Osteoblast (primary cell): ENCODE results near the gene IL10. TPM values are rescaled to one million over a fixed set of nuclear protein-coding genes. Genes with fewer than 3 reads are reported as not detected.
A peak's percentile ranks its signal among the peaks of the same experiment; 100 is the strongest.

Experiments used
- DNase-seq: peaks from one replicate; pipeline ENCODE4 v3.0.0; 2011; ENCODE audit warnings: low spot score, mixed read lengths; ENCODE audit not compliant: insufficient read length; ENCODE audit errors: missing footprints
- H2AFZ ChIP-seq: 2 replicates; pipeline ENCODE4 v1.6.0; 2011; ENCODE audit warnings: mild to moderate bottlenecking, low read length
- H3K27ac ChIP-seq: 2 replicates; pipeline ENCODE4 v1.5.1; 2011; ENCODE audit warnings: mild to moderate bottlenecking, low read depth, low read length, moderate library complexity
- H3K27me3 ChIP-seq: 2 replicates; pipeline ENCODE4 v1.6.0; 2012; ENCODE audit warnings: mild to moderate bottlenecking, control low read depth, inconsistent platforms, low read length, moderate library complexity; ENCODE audit not compliant: insufficient read depth
- H3K36me3 ChIP-seq: 2 replicates; pipeline ENCODE4 v1.5.1; 2011; ENCODE audit warnings: mild to moderate bottlenecking, low read length, control low read depth, moderate library complexity; ENCODE audit not compliant: insufficient read depth
- H3K4me1 ChIP-seq: 2 replicates; pipeline ENCODE4 v1.5.1; 2011; ENCODE audit warnings: mild to moderate bottlenecking, low read length, control low read depth, moderate library complexity; ENCODE audit not compliant: insufficient read depth
- H3K4me2 ChIP-seq: 2 replicates; pipeline ENCODE4 v1.6.0; 2011; ENCODE audit warnings: mild to moderate bottlenecking, low read length; ENCODE audit not compliant: insufficient read depth
- H3K4me3 ChIP-seq: fragments of 200-600 bp; sonication (generic); 3 replicates; pipeline ENCODE4 v1.5.1; 2012; ENCODE audit warnings: mild to moderate bottlenecking, low read length, inconsistent platforms; ENCODE audit not compliant: insufficient read depth
- H3K79me2 ChIP-seq: 2 replicates; pipeline ENCODE4 v1.6.0; 2012; ENCODE audit warnings: mild to moderate bottlenecking, low read length, control low read depth, inconsistent platforms; ENCODE audit not compliant: insufficient read depth
- H3K9me3 ChIP-seq: 2 replicates; pipeline ENCODE4 v1.5.1; 2011; ENCODE audit warnings: low read depth, low read length, control low read depth
- H4K20me1 ChIP-seq: 2 replicates; pipeline ENCODE4 v1.6.0; 2012; ENCODE audit warnings: mild to moderate bottlenecking, low read length, control low read depth; ENCODE audit not compliant: insufficient read depth
- total RNA-seq: library from RNA; depleted of rRNA; stranded (reverse); fragments of >200 nt; gene quantifications from 2 replicates; pipeline ENCODE4 v1.2.3, GENCODE V29; 2012
- TF ChIP-seq, protein P1 (sequence below): IDR thresholded peaks from 2 replicates; pipeline ENCODE4 v1.5.1; 2011; ENCODE audit warnings: mild to moderate bottlenecking, low read depth, low read length, moderate library complexity; ENCODE audit errors: extremely low read depth

Gene IL10
- total RNA-seq, 1 donor: not detected

DNA sequence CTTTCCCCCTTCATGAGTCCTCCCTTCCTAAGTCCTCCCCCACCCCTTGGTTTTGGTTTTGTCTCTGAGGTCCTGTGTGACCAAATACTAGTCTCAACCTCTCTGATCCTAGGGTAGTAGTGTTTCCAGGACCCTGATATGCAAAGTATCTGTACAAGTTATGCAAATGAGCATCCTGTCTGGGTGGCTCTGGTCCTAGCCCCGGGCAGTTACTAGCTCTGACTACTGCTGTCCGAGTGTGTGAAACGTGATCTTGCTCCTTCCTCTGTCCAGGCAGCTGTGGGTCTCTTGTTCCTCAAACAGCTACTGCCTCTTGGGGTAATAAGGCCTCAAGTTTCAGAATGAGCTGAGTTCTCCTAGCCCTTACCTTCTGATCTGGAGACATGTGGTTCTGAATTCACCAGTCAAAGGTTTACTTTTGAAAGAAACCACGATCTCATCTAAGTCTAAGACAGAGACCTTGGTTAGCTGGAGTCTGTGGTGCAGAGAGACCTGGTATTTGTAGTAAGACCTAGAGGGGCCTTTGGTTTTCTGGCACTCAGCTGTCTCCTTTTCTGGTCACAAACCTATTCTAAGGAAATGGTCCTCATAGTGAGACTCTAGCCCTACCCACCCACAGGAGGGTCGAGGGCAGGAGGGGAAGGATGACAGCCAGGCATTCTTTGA lies 32.8 kb downstream of the IL10 start:
- Histone ChIP-seq H3K9me3 (no peaks in the 10 kb centered on the region), H3K4me2 (no peak overlapping the region), H3K4me3 (no peak overlapping the region), H3K36me3 (peaks cover 18% of the 10 kb centered on the region), H2AFZ (no peak overlapping the region), H4K20me1 (peaks cover 22% of the 10 kb centered on the region), H3K79me2 (no peaks in the 10 kb centered on the region), H3K4me1 (peaks cover 14% of the 10 kb centered on the region), H3K27ac (no peak overlapping the region), H3K27me3 (no peaks in the 10 kb centered on the region)
- TF ChIP-seq, protein P1, sequence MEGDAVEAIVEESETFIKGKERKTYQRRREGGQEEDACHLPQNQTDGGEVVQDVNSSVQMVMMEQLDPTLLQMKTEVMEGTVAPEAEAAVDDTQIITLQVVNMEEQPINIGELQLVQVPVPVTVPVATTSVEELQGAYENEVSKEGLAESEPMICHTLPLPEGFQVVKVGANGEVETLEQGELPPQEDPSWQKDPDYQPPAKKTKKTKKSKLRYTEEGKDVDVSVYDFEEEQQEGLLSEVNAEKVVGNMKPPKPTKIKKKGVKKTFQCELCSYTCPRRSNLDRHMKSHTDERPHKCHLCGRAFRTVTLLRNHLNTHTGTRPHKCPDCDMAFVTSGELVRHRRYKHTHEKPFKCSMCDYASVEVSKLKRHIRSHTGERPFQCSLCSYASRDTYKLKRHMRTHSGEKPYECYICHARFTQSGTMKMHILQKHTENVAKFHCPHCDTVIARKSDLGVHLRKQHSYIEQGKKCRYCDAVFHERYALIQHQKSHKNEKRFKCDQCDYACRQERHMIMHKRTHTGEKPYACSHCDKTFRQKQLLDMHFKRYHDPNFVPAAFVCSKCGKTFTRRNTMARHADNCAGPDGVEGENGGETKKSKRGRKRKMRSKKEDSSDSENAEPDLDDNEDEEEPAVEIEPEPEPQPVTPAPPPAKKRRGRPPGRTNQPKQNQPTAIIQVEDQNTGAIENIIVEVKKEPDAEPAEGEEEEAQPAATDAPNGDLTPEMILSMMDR: no peak
- DNase-seq: no peak

DNA sequence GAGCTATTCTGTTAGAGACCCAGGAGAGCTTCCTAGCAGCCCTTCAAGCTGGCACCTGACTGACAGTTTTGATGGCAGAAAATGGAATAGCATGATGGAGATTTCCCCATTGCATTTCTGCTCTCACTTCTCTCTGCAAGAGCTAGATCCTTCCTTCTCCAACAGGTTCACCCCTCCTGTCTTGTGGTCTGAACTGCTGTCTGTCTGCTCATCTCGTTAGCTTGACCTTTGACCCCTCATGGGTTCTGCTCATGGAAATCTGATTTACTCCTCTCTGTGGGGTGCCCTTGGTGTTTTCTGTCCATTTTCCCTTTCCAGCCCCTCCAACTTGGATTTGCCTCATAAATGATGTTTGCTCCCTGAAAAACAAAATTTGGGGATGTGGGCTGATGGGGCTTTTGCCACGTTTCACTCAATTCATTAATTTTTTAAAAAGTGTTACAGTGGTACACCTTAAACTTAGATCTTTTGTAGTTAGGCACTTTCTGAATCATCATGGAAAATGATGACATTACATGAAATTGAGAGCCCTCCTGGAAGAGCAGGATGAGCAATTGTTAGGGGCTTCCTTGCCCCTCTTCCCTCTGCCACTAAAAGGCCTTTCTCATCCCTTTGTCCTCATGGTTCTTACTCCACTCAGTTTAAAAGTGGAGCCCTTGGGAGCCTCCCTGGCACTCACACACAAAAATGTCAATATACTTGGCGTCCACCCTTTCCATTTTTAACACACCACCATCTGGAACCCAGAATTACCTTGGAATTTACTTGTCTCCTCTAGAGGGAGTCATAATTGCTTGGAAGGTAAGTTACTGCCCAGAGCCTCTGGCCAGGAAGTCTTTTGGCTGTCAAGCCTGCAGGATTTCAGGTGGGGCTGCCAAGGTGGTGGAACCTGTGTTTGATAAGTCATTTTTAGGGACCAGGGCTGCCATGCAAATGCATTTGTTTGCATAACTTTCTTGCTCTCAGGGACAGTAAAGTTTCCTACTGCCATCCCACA lies 33.6 kb downstream of the IL10 start:
- H3K79me2 ChIP-seq: no peaks in the 10 kb centered on the region
- H3K9me3 ChIP-seq: no peaks in the 10 kb centered on the region
- no peaks in the 10 kb centered on the region for H3K27me3 ChIP-seq
- H4K20me1 ChIP-seq: peaks cover 30% of the 10 kb centered on the region
- H2AFZ ChIP-seq: no peak overlapping the region
- no peak overlapping the region for H3K4me2 ChIP-seq
- no peak overlapping the region for H3K27ac ChIP-seq
- H3K4me1 ChIP-seq: peaks cover 14% of the 10 kb centered on the region
- H3K36me3 ChIP-seq: peaks cover 23% of the 10 kb centered on the region
- no peak overlapping the region for H3K4me3 ChIP-seq
- DNase-seq: no peak
- TF ChIP-seq, protein P1: peak; percentile 40

DNA sequence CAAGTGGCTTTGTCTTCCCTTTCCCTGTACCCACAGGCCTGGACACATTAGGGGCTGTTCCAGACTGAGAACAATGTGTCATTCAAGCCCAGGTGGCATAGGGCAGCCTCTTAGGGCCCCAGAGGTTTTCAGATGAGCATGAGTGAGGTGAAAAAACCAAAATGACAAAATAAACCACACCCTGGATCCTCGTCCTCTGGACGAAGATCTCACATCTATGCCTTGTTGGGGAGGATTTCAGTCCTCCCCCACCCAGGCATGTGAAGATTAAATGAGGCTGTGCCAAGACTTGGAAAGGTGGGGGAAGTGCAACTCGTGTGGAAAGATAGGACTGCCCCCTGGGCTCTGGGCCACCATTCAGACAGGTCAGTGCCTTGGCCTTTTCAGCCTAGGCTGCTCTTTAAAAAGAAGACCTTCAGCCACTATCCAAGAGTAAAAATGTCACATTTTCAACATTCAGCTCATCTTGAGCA lies 34.5 kb downstream of the IL10 start:
- Histone ChIP-seq H3K27ac (no peak overlapping the region), H3K4me1 (peaks cover 14% of the 10 kb centered on the region), H3K4me2 (no peak overlapping the region), H2AFZ (no peak overlapping the region), H3K4me3 (no peak overlapping the region), H3K27me3 (no peaks in the 10 kb centered on the region), H4K20me1 (peaks cover 35% of the 10 kb centered on the region), H3K79me2 (no peaks in the 10 kb centered on the region), H3K36me3 (peaks cover 28% of the 10 kb centered on the region), H3K9me3 (no peaks in the 10 kb centered on the region)
- TF ChIP-seq, protein P1: no peak
- no peak for DNase-seq
